CD4-positive, alpha-beta T cell treated with Interleukin-1 beta for 1 hour (primary cell): ENCODE data around the gene UBTD2.

ENCODE experiments used
- DNase-seq, 2 donors: peaks; one replicate each; pipeline ENCODE4 v3.0.0-alpha.2; 2020 to 2022

UBTD2 gene

GRCh38 chr5:172188893-172189692 is 94.5 kb downstream of the UBTD2 start:
- DNase-seq, result no peak

DNA sequence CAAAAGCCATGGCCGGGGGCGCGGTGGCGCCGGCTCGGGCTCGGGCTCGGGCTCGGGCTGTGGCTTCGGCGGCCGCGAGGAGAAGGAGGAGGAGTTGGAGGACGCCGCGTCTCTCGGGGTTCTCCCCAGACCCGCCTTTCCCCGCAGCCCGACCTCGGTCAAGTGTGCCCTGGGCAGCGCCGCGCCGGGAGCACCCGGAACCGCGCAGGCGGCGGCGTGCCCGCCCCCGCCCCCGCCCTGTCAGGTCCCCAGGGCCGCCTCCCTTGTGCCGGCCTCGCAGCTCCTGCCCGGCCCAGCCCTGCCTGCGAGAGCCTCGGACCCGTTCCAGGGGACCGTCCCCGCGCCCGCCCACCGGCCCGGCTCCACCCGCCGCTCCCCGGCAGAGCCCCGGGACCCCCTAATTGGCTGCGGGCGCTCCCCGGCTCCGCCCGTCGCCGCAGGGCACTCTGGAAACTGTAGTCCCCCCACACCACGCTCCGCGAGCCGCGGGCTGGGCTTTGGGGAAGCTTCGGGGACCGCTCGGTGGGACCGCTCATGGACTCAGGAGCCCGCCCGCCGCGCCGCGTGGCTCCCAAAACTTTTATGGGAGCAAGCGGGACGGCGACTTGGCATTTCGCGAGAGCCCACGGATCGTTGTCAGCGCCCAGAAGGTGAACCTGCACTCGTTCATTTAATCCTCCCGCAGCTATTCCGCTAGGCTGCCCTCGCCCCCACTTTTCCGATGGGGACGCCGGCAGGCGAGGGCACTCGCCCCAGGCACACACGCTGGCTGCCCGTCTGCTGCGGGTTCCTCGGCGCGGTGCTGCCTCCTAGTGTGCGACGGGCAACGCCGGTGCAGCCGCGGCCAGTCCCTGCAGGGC is 95.3 kb downstream of the UBTD2 start, which contains the start of gene STK10:
Gene STK10 (minus strand): TSS at position 192 of the 860 bp plus-strand sequence. CDS start 182 bp downstream, at position 10.
- DNase-seq, result peak; percentile 90 to 93

DNA sequence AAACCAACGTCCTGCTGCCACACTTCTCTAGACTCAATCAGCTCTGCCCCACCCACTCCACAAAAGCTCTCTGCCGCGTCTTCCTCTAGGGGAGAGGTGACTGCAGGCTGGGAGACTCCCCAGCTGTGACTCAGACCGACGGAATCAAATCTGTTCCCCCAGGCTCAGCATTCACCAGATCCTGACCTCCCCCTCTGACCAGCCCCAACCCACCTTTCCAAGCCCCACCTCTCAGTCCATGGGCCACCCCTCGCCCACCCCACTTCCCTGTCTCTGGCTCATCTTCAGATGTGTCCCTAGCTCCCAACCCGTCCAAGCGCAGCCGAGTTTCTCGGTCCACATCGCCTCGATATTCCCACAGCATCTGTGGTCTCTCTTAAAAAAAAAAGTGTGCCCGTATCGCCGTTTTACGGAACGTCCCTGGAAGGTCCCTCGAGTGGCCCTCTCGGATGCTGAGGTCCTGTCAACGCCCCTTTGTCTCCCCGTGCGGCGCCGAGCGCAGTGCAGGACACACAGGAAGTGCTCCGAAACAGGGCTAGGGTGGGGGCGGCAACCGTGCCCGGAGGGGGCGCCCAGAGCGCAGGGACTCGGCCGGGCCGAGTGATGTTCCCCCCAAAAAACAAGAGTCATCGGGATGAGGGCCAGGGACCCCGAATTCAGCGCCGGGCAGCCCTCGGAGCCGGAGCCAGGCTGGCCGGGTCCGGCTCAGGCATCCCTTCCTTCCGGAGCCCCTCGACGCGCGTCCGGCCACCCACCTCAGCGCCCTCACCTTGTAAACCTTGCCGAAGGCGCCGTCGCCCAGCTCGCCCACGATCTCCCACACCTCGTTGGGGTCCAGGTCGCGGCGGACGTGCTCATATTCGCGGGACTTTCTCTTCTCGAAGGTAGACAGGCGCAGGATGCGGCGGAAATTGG is 96.2 kb downstream of the UBTD2 start:
- peak; percentile 70 to 78 for DNase-seq

- no peak for DNase-seq
These were observed 97.4 kb downstream of the UBTD2 start for GRCh38 chr5:172186114-172186695.

DNA sequence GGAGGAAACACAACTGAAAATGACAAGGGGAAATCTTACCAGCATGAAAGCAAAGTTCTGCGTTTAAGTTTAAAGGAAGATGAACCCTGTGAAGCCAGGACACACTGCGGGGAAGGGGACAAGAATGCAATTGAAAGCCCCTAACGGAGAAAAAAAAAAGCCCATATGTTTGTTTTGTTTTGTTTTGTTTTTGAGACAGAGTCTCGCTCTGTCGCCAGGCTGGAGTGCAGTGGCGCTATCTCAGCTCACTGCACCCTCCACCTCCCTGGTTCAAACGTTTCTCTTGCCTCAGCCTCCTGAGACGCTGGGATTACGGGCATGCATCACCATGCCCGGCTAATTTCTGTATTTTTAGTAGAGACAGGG is 98.5 kb downstream of the UBTD2 start:
- DNase-seq, result peak; percentile 47 to 52

- no peak for DNase-seq
These were observed 99.7 kb downstream of the UBTD2 start for GRCh38 chr5:172183881-172184280.

- DNase-seq, result no peak
These were observed 101.3 kb downstream of the UBTD2 start for GRCh38 chr5:172182291-172182690.

DNA sequence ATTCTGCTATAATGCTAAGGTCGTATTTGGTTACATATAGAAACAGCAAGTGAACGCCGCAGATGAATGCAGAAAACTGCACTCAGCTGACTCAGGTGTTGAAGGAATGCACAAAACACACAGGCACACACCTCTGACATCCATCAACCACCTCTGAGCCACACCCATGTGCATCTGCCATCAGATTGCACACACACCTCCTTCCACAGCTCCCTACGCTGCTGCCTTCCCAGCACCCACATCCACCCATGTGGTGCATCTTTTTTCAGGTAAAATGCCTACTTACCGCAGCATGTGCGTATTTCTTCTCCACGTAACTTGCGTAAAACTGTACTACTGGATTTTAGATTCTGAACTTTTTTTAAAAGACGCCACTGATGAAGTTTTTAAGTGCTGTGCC is 102.6 kb downstream of the UBTD2 start:
- peak; percentile 45 to 47 for DNase-seq

DNA sequence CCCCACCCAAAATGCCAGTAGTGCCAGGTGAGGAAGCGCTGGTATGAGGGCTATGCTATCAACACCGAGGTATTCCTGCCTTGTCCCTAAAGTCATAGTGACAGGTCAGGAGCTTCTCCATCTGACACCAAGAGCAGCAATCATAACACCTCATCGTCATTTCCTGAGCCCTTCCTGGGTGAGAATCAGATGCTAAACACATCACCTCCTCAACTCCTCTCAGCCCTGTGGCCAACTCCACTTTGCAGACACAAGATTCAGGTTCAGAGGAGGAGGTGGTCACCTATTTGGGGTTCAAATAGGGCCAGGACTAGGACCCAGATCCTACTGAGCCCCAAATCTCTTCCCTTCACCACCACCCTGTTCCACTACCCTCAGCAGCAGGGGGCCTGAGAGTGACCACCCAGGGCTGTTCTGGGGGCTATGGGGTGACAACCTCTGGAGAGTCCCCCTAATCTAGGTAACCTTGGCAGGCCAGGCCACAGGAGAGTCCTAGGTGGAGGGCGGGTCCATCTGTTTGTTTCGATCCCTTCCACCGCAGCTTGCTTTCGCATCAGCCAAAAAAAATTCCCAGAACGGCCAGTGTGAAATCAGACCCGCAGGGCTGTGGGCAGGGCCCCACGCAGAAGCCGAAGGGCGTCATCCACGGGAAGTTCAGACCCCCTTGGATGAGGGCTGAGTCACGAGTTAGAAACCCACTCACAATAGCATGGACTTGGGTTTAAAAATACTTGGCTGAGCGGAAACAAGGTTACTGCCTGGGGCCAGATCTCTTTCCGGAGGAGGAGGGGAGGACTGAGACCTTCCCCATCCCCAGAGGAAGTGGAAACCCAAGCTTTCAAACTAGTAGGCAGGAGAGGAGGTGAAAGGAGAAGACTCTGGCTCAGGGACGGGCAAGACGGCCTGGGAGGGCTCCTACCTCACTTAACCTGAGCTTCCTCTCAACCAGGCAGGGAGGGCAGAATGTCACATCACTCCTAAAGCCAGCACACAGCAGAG is 104.3 kb downstream of the UBTD2 start:
- peak; percentile 67 to 74 for DNase-seq

GRCh38 chr5:172178301-172178987 is 105.1 kb downstream of the UBTD2 start:
- DNase-seq, result peak; percentile 37 to 40

DNA sequence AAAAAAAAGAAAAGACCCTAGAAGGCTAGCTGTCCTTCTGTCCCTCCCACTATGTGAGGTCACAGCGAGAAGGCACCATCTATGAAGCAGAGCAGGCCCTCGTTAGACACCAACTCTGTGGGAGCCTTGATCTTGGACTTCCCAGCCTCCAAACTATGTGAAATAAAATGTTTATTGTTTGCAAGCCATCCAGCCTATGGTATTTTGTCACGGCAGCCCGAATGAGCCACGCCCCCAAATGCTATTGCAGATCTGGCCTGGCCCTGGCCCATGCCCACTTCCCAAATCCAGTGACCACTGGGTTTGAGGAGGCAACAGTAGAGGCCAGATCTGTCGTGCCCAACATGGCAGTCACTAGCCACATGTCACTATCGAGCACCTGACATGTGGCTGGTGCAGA is 106.4 kb downstream of the UBTD2 start:
- peak in 1 of 2 donors; percentile 12 for DNase-seq

DNA sequence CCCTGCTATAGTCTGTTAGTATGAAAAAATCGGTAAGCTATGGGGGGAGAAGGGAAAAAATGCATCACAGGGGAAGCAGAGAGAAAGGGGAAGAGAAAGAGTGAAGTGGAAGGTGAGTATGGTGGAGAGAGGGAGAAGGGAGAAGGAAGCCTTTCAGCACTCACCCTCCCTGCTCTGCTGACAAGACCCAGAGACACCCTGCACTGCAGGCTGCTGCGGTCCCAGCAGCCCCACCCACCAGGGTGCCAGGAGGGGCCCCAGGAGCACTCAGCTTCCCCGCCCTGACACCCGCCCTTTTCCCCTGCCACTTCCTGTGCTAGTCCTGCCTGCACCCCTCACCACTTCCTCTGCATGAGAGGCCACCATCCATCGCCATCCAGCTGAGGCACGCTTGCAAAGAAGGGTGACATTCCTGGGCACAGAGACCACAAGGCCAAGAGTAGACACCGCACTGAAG is 108.3 kb downstream of the UBTD2 start:
- peak; percentile 89 to 90 for DNase-seq

GRCh38 chr5:172173564-172174153 is 109.9 kb downstream of the UBTD2 start:
- peak; percentile 64 to 78 for DNase-seq

GRCh38 chr5:172172912-172173563 is 110.5 kb downstream of the UBTD2 start:
- DNase-seq, result no peak

DNA sequence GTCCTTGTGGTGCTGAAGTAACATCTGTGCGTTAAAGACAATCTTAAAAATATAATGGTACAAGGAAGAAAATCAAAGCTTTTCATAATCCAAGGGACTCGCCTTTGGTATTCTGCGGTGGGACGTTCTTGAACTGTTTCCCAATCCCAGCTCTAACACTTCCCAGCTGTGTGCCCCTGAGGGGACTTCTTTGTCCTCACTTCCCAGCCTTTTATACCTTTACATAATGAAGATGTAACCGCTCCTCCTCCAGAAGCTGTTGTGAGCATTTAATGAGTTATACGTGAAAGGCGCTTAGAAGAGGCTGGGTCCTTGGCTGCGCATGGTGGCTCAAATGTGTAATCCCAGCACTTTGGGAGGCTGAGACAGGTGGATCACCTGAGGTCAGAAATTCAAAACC is 112.4 kb downstream of the UBTD2 start:
- no peak for DNase-seq

DNA sequence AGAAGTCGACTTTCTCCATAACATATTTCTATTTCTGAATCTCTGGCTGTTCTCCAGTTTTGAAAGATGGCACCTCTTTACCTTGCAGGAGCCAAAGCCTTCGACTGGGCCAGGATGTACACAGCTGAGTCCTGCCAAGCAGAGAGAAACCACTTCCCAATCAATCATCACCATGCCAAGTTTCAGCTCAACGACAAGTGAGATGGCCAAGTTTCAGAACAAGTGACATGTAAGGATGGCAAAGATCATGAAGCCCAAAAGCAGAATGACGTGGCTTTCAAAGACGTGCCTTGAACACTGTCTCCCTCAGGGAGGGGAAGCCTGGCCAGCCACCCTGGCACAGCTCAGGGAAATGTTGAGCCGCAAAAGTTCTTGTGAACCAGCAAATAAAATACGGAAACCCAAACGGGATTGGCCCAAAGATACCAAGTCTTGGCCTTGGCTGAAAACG is 113.3 kb downstream of the UBTD2 start:
- no peak for DNase-seq

DNA sequence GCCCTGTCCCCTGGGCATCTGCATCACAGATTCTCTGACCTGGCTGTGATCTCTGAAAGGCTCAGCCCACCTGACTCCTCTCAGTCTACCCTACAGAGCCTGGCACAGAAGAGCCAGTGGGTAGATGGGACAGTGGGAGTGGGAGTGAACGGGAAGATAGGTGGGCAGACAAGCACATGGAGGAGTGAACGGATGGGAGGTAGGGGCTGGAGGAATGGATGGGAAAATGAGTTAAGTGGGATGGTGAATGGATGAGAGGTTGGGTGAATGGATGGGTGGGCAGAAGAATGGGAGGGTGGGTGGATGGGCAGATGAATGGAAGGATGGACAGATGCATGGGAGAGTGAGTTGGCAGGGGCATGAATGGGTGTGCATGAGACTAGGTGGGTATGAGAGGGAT is 114.3 kb downstream of the UBTD2 start:
- no peak for DNase-seq

GRCh38 chr5:172168311-172168710 is 115.3 kb downstream of the UBTD2 start:
- DNase-seq, result no peak

DNA sequence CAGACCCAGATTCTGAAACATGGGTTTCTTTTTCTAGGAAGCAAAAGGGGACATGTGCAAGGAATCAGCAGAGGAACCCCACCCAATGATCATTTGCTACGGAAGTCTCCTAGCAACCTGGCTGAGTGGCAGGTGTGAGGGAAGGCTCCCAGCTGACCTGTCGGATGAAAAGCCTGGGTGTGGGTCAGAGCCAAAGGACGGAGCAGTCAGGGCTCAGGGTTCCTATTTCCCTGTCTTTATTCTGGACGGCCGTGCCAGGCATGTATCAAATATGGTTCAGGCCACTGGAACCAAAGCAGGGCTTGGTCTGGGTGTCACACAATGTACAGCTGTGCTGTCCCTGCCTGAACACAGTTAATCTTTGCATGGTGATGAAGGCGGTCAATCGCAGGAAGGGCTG is 115.7 kb downstream of the UBTD2 start:
- DNase-seq, result no peak
